Testis (tissue), 3 donors: Measurements from ENCODE around the gene MEF2B. TPM values are rescaled to one million over a fixed set of nuclear protein-coding genes. Genes with fewer than 3 reads are reported as not detected.

Experiments used
- DNase-seq: peaks from one replicate; pipeline ENCODE4 v3.0.0-alpha.2; 2019
- H3K27ac ChIP-seq, 2 donors: fragments of 200-600 bp; sonication (generic); one replicate each; pipeline ENCODE4 v1.5.1; 2019
- H3K27me3 ChIP-seq: fragments of 200-600 bp; sonication (generic); one replicate; pipeline ENCODE4 v1.5.1; 2019
- H3K36me3 ChIP-seq: fragments of 200-600 bp; sonication (generic); one replicate; pipeline ENCODE4 v1.5.1; 2017; ENCODE audit warnings: low read depth; ENCODE audit errors: missing control alignments
- H3K4me1 ChIP-seq: fragments of 200-600 bp; sonication (generic); one replicate; pipeline ENCODE4 v1.5.1; 2019
- H3K4me3 ChIP-seq, 2 donors: fragments of 200-600 bp; sonication (generic); one replicate each; pipeline ENCODE4 v1.5.1; 2017 to 2019
- H3K9me3 ChIP-seq: fragments of 200-600 bp; sonication (generic); one replicate; pipeline ENCODE4 v1.5.1; 2017
- CTCF ChIP-seq, 3 experiments: fragments of 450-650 bp in 2 of 3; fragments of 200-600 bp in 1 of 3; sonication (generic) in 1 of 3; IDR thresholded peaks; one replicate each; pipeline ENCODE4 v1.5.1; 2016 to 2019; ENCODE audit warnings: antibody characterized with exemption in 3 of 3, mild to moderate bottlenecking in 2 of 3, moderate library complexity in 1 of 3
- POLR2A ChIP-seq: fragments of 450-650 bp; IDR thresholded peaks from one replicate; pipeline ENCODE4 v1.6.1; 2017; ENCODE audit warnings: antibody characterized with exemption, mild to moderate bottlenecking, moderate library complexity
- WGBS, 2 donors: methylation state at CpG; one replicate each; pipeline ENCODE4 v1.1.5; 2018; 5-methylcytosine and 5-hydroxymethylcytosine counted together
- intact Hi-C: fragments of 100-400 bp; cut with DNase I; formaldehyde crosslinking; loops from one replicate; pipeline ENCODE4 v1.15.1; 2023; ENCODE audit warnings: low total_unique reads
- polyA plus RNA-seq: library from polyadenylated mRNA; stranded (reverse); fragments of 350-450 nt; fragmentation: Illumina TruSeq; extraction: RNeasy Lipid Tissue Mini Kit (QIAGEN cat#74804); gene quantifications from one replicate; pipeline ENCODE4 v1.2.3, GENCODE V29; 2014; ENCODE audit warnings: low read depth, low replicate concordance; ENCODE audit not compliant: insufficient read depth
- total RNA-seq, 2 donors: library from RNA; depleted of rRNA; stranded (reverse); fragments of >200 nt; gene quantifications; one replicate each; pipeline ENCODE4 v1.2.3, GENCODE V29; 2016

The MEF2B gene
- total and polyA plus RNA-seq, 3 donors from 2014 or later, result 3.0 to 5.7 (median 3.1) TPM

- H3K27ac ChIP-seq, result no peak within 1 kb of the TSS
- no peaks in the 10 kb centered on the region for H3K36me3 ChIP-seq
- no peaks in the 10 kb centered on the region for H3K4me1 ChIP-seq
- H3K27me3 ChIP-seq, result no peaks in the 10 kb centered on the region
- DNase-seq, result no peak
- H3K4me3 ChIP-seq, result peak within 1 kb of the TSS; percentile 15 to 41
- intact Hi-C loops, result no loop called here
- TF ChIP-seq CTCF (IDR thresholded peaks at IDR 0.05), result no peak
- no peak for TF ChIP-seq POLR2A
- 1 to 6% methylated on average over 10 to 50 of the region's 54 CpGs for WGBS, 2 donors
- H3K9me3 ChIP-seq, result no peaks in the 10 kb centered on the region
Measured at GRCh38 chr19:19211499-19212420, 41.7 kb upstream of the MEF2B start, which contains the start of gene NCAN. Gene NCAN, plus strand, starts transcription at chr19:19211958. Its CDS starts 4,996 bp downstream, at chr19:19216954.

GRCh38 chr19:19209372-19209771 is 39.3 kb upstream of the MEF2B start:
- 68 to 70% methylated on average over 9 of the region's 9 CpGs for WGBS, 2 donors
- no peaks in the 10 kb centered on the region for H3K4me1 ChIP-seq
- intact Hi-C loops, result no loop called here

GRCh38 chr19:19207637-19208572 is 37.8 kb upstream of the MEF2B start:
- intact Hi-C loops, result no loop called here
- Histone ChIP-seq H3K9me3 (no peaks in the 10 kb centered on the region), H3K36me3 (no peaks in the 10 kb centered on the region), H3K27ac (no peak overlapping the region), H3K27me3 (no peaks in the 10 kb centered on the region), H3K4me1 (peaks cover under 1% of the 10 kb centered on the region), H3K4me3 (no peak overlapping the region)
- WGBS, 2 donors, result 53 to 79% methylated on average over 4 to 8 of the region's 8 CpGs
- TF ChIP-seq POLR2A (no peak), CTCF (IDR thresholded peaks at IDR 0.05) (no peak)
- no peak for DNase-seq

More at GRCh38 chr19:19209372-19209771, 39.3 kb upstream of the MEF2B start:
- TF ChIP-seq POLR2A, result no peak
- no peak for TF ChIP-seq CTCF (IDR thresholded peaks at IDR 0.05)
- Histone ChIP-seq H3K9me3 (no peaks in the 10 kb centered on the region), H3K27ac (no peak overlapping the region), H3K27me3 (no peaks in the 10 kb centered on the region), H3K36me3 (no peaks in the 10 kb centered on the region), H3K4me3 (no peak overlapping the region)
- no peak for DNase-seq

- intact Hi-C loops, result no loop called here
- TF ChIP-seq POLR2A (no peak), CTCF (IDR thresholded peaks at IDR 0.05) (no peak)
- 62 to 77% methylated on average over 5 of the region's 5 CpGs for WGBS, 2 donors
- no peaks in the 10 kb centered on the region for H3K27me3 ChIP-seq
- H3K9me3 ChIP-seq, result no peaks in the 10 kb centered on the region
- H3K36me3 ChIP-seq, result no peaks in the 10 kb centered on the region
- no peak overlapping the region for H3K27ac ChIP-seq
- peaks cover 6% of the 10 kb centered on the region for H3K4me1 ChIP-seq
- no peak overlapping the region for H3K4me3 ChIP-seq
- DNase-seq, result no peak
Measured at GRCh38 chr19:19206938-19207337, 36.9 kb upstream of the MEF2B start.
